GM19099 (cell line): Measurements from ENCODE around the gene KYNU.

ENCODE experiments used
- POLR2A ChIP-seq: IDR thresholded peaks from 3 replicates; pipeline ENCODE4 v1.6.1; 2011; ENCODE audit warnings: low read depth; ENCODE audit not compliant: insufficient read length; ENCODE audit errors: extremely low read depth

Gene KYNU

DNA sequence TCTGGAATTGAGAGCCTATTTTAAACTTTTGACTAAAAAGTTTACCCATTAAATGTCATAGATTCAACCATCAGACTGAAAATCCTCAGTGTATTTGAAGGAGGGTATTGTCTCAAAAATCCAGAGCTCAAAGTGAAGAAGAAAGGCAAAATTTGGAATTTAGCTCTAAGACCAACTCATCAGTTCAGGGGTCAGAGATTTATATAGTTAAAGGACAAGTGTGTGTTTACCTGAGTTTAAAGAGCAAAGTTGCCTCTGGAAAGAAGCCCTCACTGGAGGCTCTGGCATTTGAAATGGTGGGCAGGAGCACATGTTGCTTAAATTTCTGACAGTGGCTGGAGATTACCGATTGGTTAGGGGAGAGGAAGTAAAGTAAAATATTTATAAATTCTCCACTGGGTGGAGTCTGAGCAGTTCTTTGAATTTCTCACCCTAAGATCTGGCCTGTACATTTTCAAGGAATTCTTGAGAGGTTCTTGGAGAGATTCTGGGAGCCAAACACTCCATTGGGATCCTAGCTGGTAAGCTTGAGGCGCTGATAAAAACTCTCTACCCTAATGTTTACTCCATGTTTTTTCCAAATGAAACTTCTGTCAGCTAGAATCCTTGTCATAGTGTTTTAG is at the start of gene KYNU:
TSS of gene KYNU (plus strand) at position 449 of the 623 bp plus-strand sequence. CDS start 7,704 bp downstream, outside the sequence.
- peak; percentile 48 for TF ChIP-seq POLR2A

DNA sequence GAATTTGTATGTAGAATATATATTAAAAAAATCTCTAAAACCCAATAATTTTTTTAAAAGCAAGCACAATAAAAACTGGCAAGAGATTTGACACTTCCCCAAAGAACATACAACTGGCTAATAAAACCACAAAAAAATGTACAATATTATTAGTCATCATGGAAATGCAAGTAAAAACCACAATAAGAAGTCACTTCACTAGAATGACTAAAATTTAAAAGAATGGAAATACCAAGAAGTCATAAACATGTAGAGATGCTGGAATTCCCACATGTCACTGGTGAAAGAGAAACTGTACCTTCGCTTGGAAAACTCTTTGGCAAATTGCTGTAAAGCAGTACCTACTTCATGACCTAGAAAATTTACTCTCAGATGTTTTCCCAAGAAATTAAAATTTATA is 43.4 kb upstream of the KYNU start:
- no peak for TF ChIP-seq POLR2A

DNA sequence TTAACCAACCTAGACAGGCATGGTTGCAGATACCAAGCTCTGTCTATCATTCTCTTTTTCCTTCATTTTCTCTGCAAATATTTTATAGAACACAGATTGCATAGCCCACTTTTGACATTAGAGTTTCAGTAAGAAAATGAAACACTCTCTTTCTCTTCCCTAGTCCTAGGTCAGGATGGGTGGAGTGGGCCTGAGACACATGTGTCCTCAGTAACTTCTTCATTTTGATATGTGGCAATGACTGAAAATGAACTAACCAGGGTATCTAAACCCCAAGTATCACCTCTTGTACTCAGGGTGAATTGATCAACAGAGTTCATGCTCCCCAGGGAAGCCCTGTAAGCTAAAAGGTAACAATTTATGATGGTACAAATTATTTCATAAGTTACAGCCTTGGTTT is 37.0 kb upstream of the KYNU start:
- TF ChIP-seq POLR2A: no peak

DNA sequence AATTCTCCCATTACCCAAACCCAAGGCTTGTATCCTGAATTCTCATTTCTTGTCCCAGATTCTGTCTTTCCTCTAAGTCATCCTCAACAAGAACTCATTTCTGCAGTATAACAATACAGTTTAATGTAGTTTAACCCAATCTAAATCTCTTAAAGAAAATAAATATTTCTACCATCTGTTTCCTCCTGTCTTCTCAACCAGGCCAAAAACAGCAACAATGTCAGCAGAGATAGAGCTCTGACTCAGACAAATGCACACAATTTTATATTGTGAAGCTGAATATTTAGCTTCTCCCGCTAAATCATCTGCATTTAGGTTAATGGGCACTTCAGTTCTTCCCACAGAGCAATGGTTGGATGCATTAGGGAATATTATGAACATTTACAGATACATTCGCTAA is 35.7 kb upstream of the KYNU start:
- no peak for TF ChIP-seq POLR2A

DNA sequence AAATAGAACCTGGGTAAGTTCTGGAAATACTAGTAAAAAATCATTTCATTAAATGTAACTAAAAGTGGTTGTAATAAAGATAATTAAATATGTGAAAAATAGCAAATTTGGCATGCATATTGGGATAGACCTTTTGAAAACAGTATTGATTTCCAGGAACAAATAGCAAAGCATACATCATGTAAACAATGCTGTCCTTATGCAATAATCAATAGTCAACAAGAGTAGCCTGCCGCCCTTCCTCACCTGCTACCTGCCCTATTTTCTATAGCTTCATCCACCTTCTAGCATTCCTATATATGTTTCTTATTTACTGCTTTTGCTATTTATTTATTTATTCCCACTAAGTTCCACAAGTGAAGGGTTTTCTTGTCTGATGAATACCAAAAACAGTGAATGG is 35.1 kb upstream of the KYNU start:
- no peak for TF ChIP-seq POLR2A

DNA sequence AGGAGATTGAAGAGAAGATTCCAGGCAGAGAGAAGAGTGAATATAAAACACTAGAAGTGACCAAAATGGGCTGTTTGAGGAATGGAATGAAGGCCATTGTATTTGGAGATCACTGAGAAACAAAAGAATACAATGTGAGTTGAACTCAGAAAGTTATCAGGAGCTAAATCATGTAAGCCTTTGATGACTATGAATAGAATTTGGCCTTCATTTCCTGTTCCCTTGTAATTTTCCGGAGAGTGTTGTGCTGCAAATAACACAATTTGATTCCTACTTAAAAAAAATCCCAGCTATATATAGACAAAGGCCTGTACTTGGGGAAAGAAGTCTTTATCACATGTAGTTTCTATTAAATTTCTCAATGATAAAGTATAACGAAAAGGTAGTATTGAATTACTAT is 33.7 kb upstream of the KYNU start:
- TF ChIP-seq POLR2A: no peak

DNA sequence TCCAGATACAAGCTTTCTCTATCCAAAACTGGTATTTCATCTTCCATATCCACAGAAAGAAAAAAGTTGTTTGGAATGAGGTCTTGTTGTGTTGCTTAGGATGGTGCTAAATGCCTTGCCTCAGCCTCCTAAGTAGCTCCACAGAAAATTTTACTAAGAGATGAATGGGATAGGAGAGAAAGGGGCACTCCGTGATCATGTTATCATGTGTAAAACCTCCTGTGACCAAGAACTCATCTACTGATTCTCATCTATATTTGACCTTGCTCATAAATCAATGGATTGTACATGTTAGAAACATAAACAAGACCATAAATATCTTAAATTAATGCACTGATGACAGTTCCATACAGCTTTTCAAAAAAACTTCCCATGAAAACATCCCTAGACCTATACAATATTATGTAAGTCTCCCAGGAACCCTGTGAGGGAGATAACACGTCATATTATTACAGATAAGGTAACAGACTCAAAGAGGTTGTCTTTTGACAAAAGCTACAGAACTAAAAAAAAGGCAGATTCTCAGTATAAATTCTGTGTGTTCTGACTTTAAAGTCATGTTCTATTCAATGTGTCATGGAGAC is 29.3 kb upstream of the KYNU start:
- no peak for TF ChIP-seq POLR2A

DNA sequence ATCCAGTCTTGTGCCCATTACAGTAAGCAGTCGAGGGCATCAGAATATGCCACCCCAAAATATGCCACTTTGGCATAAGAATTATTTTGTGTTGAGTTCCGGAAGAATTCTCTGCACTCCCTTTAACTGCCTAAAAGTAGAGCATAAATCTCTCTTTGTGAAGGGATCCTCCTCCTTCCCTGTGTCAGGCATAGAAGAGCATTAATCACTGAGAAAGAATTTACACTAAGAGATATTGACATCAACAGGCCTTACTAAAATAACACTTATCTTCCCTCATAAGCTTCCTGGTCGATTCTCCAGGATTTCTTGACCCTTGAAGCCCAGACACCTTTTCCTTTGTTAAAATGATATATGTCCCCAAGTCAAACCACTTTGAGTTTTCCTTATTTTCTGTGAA is 27.6 kb upstream of the KYNU start:
- no peak for TF ChIP-seq POLR2A

DNA sequence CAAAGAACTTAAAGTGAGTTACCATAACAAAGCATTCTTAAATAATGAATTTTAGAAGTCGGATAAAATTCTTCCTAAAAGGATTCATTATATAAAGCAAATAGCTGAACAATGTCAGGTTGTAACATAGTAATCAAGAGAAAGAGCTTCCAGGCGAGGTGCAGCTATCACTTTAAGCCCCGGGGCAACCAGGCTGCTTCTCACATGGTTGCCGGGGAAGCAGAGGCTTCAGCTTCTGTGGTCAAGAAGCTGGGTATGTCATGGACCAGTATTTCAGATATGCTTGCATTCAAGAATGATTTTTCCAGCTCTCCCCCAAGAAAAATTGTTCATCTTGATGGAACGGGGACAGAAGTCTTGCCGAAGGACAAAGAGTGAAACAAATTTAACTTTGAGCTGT is 23.6 kb upstream of the KYNU start:
- TF ChIP-seq POLR2A: no peak

DNA sequence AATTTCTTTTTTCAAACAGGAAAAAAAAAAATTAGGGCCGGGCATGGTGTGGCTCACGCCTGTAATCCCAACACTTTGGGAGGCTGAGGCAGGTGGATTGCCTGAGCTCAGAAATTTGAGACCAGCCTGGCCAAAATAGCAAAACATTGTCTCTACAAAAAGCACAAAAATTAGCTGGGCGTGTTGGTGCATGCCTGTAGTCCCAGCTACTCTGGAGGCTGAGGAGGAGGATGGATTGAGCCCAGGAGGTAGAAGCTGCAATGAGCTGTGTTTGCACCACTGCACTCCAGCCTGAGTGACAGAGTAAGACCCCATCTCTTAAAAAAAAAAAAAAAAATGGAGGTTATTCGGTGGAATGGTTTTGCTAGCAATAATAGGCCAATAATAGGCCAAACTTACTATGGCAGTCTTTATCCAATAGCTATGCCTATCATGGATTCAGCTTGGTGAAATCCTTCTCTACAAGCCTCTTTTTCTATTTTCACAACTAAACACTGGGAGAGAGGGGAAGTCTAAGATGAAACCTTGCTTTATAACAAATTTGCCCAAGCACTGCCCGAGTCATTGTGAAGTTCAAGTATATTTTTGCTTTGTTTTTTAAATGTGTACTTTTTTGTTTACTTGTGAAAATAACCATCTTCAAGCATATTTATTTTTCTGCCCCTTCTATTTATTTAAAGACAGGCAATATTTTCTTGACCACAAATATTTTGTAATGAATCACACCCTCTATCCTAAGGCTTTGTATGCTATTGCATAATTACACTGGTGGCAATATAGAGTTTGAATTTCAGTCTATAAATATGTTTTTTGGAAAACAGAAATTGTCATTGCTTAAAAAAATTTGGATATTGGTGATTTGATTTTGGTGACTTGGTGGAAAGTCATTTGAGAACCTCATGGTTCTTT is 20.0 kb upstream of the KYNU start:
- TF ChIP-seq POLR2A: no peak

DNA sequence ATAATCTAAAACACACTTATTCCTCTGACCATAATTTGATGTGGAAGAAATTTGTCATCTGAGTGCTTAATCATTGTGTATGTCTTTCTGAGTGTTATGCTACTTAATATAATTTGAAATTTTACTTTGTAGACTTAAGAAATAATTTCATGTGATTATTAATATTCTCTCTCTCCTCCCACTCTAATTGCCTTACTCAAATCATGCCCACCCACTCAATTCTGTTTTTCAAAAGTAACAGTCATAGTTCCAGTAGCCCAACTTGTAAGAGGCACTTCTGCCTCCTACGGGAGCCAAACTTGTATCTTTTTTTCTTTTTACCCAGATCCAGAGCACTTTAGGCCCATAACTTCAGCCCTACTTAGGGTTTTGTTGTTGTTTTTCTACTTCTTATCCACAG is 18.5 kb upstream of the KYNU start:
- TF ChIP-seq POLR2A: no peak

DNA sequence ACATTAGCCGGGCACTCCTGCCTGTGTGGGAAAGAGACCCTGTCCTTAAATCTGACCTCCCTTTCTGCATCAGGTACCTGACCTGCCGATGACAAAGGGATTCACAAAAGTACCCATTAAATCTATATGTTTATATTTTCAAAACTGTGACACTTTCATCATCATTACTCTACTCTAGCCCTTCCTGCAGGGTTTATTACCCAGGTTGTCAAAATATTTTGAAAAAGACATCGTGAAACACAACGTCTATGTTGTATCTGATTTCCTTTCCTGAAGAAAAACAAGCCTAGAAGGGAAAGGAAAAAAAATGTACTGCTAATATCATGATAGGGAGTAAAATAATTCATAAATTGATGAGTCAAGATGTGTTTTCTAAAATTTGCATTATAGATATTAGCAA is 15.2 kb upstream of the KYNU start:
- no peak for TF ChIP-seq POLR2A

DNA sequence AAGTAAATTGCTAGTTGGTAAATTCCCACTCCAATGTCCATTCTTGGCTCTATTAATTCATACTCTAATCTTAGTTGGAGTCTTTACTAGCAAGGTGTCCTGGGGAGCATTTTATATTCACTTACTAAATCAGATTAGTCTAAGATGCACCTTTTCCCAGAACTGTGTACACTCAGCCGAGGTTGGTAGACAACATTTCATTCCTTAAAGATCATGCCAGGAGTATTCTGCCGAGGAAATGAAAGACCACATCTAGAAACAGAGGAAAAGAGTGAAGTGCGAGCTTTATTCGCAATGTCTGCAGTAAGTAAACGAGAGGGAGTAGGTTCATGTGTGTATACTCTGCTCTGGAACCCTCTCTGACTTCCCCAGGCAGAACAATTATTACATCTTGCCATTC is 14.6 kb upstream of the KYNU start:
- TF ChIP-seq POLR2A: no peak

DNA sequence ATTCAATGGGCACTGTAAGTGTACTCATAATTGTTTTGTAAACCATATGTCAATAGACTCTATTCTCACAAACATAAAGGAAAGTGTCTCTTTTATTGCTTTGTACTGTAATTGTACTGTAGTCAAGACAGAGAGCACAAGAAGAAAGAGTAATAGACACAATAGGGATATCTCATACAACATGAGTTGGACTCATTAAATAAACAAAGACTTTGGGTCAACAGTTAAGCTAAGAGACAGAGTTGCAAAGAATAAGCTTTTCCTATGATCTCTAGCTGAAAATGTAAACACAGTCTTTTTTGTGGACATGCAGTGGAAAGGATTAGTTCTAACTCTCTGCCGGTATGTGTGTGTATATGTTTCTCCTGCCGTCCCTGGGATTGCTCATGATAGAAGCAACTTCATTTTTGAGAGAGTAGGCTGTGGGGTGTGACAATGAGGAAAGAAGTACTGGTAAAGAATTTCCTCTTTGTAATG is 13.9 kb upstream of the KYNU start:
- no peak for TF ChIP-seq POLR2A

DNA sequence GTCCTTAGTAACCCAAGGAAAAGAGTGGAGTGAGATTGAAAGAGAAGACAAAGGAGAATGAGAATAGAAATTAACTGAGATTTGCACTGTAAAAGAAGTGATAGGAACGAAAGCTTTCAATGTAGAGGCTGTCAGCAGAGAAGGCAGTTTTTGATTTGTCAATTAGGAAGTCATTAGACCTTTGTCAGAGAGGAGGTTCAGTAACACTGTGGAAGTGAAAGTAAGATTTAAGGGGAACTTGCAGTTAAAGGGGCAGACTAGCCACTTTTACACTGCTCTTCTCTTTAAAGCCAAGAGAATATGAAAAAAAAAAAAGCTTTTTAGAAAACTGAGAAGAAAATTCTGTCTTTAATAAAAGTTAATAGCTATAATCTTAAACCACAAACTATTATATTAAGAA is 11.5 kb upstream of the KYNU start:
- TF ChIP-seq POLR2A: peak; percentile 38

DNA sequence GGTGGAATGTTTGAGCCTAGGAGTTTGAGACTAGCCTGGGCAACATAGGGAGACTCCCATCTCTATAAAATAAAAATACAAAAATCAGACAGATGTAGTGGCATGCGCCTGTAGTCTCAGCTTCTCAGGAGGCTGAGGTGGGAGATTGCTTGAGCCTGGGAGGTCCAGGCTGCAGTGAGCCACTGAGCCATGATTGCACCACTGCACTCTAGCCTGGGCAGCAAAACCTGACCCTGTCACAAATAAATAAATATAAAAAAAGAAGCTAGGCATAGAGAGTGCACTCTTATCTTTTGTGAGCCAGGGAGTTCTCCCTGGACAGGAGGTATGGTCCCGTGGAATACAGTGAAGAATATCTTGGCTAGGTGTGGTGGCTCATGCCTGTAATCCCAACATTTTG is 11.0 kb upstream of the KYNU start:
- TF ChIP-seq POLR2A: no peak
